OCI-LY1 (cell line): ENCODE results near the gene SYCP3.

Source experiments
- EZH2 ChIP-seq: fragments of 200-600 bp; sonication (generic), shearing (Covaris generic); IDR thresholded peaks from 2 replicates; pipeline ENCODE4 v1.8.0; 2017; ENCODE audit warnings: borderline replicate concordance, mixed run types, mild to moderate bottlenecking, antibody characterized with exemption, low read length, moderate library complexity, mixed read lengths
- TF ChIP-seq, protein P1 (sequence below): fragments of 200-600 bp; sonication (generic), shearing (Covaris generic); IDR thresholded peaks from 2 replicates; pipeline ENCODE4 v1.5.1; 2017; ENCODE audit warnings: mild to moderate bottlenecking, antibody characterized with exemption, low read length, moderate library complexity, mixed read lengths

DNA sequence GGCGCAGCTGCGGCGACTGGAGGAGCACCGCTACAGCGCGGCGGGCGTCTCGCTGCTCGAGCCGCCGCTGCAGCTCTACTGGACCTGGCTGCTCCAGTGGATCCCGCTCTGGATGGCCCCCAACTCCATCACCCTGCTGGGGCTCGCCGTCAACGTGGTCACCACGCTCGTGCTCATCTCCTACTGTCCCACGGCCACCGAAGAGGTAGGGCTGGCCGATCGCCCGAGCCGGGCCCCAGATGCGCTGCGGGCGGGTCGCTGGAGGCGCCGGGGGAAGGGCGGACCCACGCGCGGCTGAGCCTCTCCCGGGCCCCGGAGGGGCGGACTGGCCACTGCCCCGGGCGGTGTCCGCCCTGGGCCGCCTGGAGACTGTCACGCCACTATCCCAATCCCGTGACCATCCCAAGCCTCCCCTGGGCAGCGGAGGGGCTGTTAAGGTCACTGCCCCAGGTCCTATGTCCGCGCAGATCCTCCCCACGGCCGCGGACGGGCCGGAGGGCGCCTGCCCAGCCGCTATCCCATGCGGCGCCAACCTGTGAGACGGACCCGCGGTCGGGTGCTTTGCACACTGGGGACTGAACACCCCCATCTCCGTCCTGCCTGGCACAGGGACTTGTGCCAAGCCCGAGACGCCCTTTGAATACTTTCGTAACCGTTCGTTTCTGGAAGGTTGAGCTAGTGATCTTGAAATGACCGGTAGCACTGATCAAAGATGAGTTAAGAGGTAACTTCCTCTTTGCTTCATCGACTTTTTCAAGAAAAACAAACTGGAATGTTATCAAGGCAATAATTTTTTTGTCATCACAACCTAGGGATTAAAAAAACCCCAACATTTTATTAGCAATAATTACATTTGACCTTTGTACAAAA is 41.1 kb downstream of the SYCP3 start:
- TF ChIP-seq, protein P1, sequence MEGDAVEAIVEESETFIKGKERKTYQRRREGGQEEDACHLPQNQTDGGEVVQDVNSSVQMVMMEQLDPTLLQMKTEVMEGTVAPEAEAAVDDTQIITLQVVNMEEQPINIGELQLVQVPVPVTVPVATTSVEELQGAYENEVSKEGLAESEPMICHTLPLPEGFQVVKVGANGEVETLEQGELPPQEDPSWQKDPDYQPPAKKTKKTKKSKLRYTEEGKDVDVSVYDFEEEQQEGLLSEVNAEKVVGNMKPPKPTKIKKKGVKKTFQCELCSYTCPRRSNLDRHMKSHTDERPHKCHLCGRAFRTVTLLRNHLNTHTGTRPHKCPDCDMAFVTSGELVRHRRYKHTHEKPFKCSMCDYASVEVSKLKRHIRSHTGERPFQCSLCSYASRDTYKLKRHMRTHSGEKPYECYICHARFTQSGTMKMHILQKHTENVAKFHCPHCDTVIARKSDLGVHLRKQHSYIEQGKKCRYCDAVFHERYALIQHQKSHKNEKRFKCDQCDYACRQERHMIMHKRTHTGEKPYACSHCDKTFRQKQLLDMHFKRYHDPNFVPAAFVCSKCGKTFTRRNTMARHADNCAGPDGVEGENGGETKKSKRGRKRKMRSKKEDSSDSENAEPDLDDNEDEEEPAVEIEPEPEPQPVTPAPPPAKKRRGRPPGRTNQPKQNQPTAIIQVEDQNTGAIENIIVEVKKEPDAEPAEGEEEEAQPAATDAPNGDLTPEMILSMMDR, result no peak
- TF ChIP-seq EZH2, result no peak
